Mesendoderm (in vitro differentiated cells): ENCODE data around the gene OR51E2.

Source experiments
- DNase-seq: peaks from one replicate; pipeline ENCODE4 v3.0.0; 2013
- H2AK5ac ChIP-seq: 2 replicates; pipeline ENCODE4 v1.6.1; 2013; ENCODE audit warnings: low read length, inconsistent platforms
- H2BK120ac ChIP-seq: 2 replicates; pipeline ENCODE4 v1.6.1; 2013; ENCODE audit warnings: low read depth, mild to moderate bottlenecking, low read length, moderate library complexity, mixed read lengths
- H2BK15ac ChIP-seq: replicated peaks from 2 replicates; pipeline ENCODE4 v1.6.1; 2013; ENCODE audit warnings: low read depth, mild to moderate bottlenecking, moderate library complexity
- H2BK5ac ChIP-seq: 2 replicates; pipeline ENCODE4 v1.6.1; 2013; ENCODE audit warnings: low read length, inconsistent platforms
- H3K18ac ChIP-seq: 2 replicates; pipeline ENCODE4 v1.6.1; 2013; ENCODE audit warnings: mild to moderate bottlenecking, low read length, mixed read lengths
- H3K23ac ChIP-seq: one replicate; pipeline ENCODE4 v1.6.1; 2013; ENCODE audit warnings: low read length
- H3K27ac ChIP-seq: 2 replicates; pipeline ENCODE4 v1.5.1; 2013; ENCODE audit warnings: low read depth, mild to moderate bottlenecking, inconsistent platforms, low read length, moderate library complexity
- H3K27me3 ChIP-seq: 2 replicates; pipeline ENCODE4 v1.6.1; 2013; ENCODE audit warnings: low read length, control low read depth, mild to moderate bottlenecking, inconsistent platforms; ENCODE audit not compliant: insufficient read depth, poor library complexity
- H3K36me3 ChIP-seq: 2 replicates; pipeline ENCODE4 v1.6.1; 2013; ENCODE audit warnings: low read length, inconsistent platforms; ENCODE audit not compliant: control insufficient read depth, insufficient read depth
- H3K4ac ChIP-seq: one replicate; pipeline ENCODE4 v1.6.1; 2013; ENCODE audit warnings: low read depth, mild to moderate bottlenecking, low read length, moderate library complexity
- H3K4me1 ChIP-seq: 2 replicates; pipeline ENCODE4 v1.6.1; 2013; ENCODE audit warnings: low read depth, low read length, inconsistent platforms; ENCODE audit not compliant: control insufficient read depth
- H3K4me2 ChIP-seq: 2 replicates; pipeline ENCODE4 v1.6.1; 2013; ENCODE audit warnings: low read length
- H3K4me3 ChIP-seq: 2 replicates; pipeline ENCODE4 v1.5.1; 2013; ENCODE audit warnings: mild to moderate bottlenecking, low read length
- H3K56ac ChIP-seq: one replicate; pipeline ENCODE4 v1.6.1; 2013; ENCODE audit warnings: low read length
- H3K79me1 ChIP-seq: 2 replicates; pipeline ENCODE4 v1.6.1; 2013; ENCODE audit warnings: low read length, inconsistent platforms
- H3K79me2 ChIP-seq: 2 replicates; pipeline ENCODE4 v1.6.1; 2013; ENCODE audit warnings: mild to moderate bottlenecking, low read length; ENCODE audit not compliant: control insufficient read depth, insufficient read depth
- H3K9ac ChIP-seq: 2 replicates; pipeline ENCODE4 v1.6.1; 2013; ENCODE audit warnings: low read length, inconsistent platforms
- H4K5ac ChIP-seq: one replicate; pipeline ENCODE4 v1.6.1; 2013; ENCODE audit warnings: low read length
- H4K8ac ChIP-seq: one replicate; pipeline ENCODE4 v1.6.1; 2013; ENCODE audit warnings: low read depth, mild to moderate bottlenecking, control low read depth, low read length, moderate library complexity
- WGBS: extraction: QIAGEN DNeasy Blood & Tissue Kit; methylation state at CpG from one replicate; pipeline ENCODE4 v1.1.7; 2013; ENCODE audit warnings: low lambda C conversion rate, missing lambda C conversion rate; ENCODE audit not compliant: insufficient coverage; ENCODE audit errors: extremely low coverage; 5-methylcytosine and 5-hydroxymethylcytosine counted together

The OR51E2 gene

GRCh38 chr11:4695442-4695841 lies 2.2 kb downstream of the OR51E2 start:
- Histone ChIP-seq H2AK5ac (no peak overlapping the region), H3K79me1 (no peaks in the 10 kb centered on the region), H3K4ac (no peak overlapping the region), H3K56ac (no peak overlapping the region), H3K23ac (no peak overlapping the region), H3K18ac (no peak overlapping the region), H3K79me2 (no peaks in the 10 kb centered on the region), H2BK15ac (no peak overlapping the region), H2BK120ac (no peak overlapping the region), H3K9ac (no peak overlapping the region), H2BK5ac (no peak overlapping the region), H3K36me3 (no peaks in the 10 kb centered on the region), H3K27ac (no peak overlapping the region), H3K4me1 (no peaks in the 10 kb centered on the region), H3K4me2 (no peak overlapping the region), H4K5ac (no peak overlapping the region), H3K4me3 (no peak overlapping the region), H3K27me3 (no peaks in the 10 kb centered on the region), H4K8ac (no peak overlapping the region)
- DNase-seq: no peak
- no CpG with 5 or more reads among the region's 1 CpG for WGBS

DNA sequence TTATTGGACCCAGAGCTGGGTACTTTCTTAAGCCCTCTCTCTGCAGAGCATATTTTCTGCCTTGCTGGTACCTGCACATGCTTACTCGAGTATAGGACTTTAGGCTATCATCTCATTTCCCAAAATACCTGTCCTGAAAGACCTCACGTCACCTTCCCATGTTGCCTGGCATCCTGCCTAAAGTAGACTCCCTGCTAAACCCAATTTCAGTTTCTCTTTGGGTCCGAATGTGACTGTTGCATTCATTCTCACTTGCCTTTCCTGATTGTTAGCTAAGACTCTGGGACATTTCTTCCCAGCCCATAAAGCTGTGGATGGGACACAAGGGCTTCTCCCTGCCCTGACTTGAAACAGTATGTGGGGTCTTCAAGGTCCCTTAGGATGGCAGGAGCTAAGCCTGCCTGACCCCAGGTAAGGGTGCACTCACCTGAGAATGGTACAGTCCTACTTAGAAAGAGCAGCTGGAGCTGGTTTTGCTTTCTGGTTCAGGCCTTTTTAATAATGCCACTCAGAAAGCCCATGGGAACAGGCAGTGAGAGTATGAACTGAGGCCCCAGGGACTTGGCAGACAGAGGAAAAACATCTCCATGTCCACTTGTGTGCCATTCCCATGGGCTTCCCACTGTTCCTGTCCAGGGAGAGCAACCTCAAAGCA lies 12.9 kb downstream of the OR51E2 start:
- no peak overlapping the region for H2BK15ac ChIP-seq
- H3K18ac ChIP-seq: no peak overlapping the region
- no peak overlapping the region for H3K27ac ChIP-seq
- no peak overlapping the region for H3K56ac ChIP-seq
- H3K36me3 ChIP-seq: no peaks in the 10 kb centered on the region
- no peak overlapping the region for H3K9ac ChIP-seq
- H2AK5ac ChIP-seq: no peak overlapping the region
- H4K5ac ChIP-seq: no peak overlapping the region
- WGBS: no CpG with 5 or more reads among the region's 3 CpGs
- no peak overlapping the region for H3K4me2 ChIP-seq
- no peak overlapping the region for H3K4ac ChIP-seq
- DNase-seq: no peak
- no peak overlapping the region for H2BK5ac ChIP-seq
- H3K79me1 ChIP-seq: no peaks in the 10 kb centered on the region
- no peak overlapping the region for H3K23ac ChIP-seq
- no peaks in the 10 kb centered on the region for H3K4me1 ChIP-seq
- H4K8ac ChIP-seq: no peak overlapping the region
- H3K79me2 ChIP-seq: no peaks in the 10 kb centered on the region
- no peak overlapping the region for H2BK120ac ChIP-seq
- no peaks in the 10 kb centered on the region for H3K27me3 ChIP-seq
- H3K4me3 ChIP-seq: no peak overlapping the region

DNA sequence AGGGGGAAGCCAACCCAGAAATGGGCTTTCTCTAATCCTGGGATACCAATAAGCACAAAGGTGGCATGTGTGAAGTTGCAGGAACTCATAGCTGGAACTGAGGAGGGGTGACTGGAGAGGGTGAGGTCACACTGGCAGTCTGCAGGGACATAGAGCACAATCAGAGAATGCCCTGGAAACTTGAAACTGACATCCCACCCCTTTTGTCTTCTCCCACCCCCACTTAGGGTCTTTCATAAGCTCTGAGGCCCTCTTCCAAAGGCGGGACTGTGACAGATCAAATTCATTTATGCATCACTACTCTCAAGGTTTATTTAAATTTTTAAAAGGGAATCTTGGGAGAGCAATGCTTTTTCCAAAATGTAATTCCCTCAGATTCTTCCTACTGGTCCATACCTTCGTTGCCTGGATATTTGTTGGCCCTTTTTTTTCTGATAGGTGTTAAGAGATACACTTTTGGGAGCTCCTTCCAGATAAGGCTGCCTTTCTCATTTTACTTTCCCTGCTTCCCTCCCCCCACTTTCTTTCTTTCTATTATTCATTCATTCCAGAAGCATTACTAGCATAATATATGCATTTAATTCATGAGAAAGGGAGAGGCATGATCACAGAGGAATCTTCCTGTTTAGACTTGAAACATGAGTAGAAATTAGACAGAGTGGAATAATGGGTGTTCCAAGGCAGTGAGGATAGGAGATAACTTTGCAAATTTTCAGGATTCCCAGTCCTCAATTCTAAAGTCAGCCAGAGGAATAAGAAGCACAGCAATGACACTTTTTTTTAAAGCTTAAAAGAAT lies 14.8 kb downstream of the OR51E2 start:
- H2BK15ac ChIP-seq: no peak overlapping the region
- no peak overlapping the region for H2BK120ac ChIP-seq
- H3K9ac ChIP-seq: no peak overlapping the region
- H3K36me3 ChIP-seq: no peaks in the 10 kb centered on the region
- no peak overlapping the region for H3K23ac ChIP-seq
- WGBS: no CpG with 5 or more reads among the region's 2 CpGs
- no peak overlapping the region for H4K8ac ChIP-seq
- no peak overlapping the region for H4K5ac ChIP-seq
- no peak overlapping the region for H3K56ac ChIP-seq
- H3K4me3 ChIP-seq: no peak overlapping the region
- H3K18ac ChIP-seq: no peak overlapping the region
- H3K79me2 ChIP-seq: no peaks in the 10 kb centered on the region
- H3K4me2 ChIP-seq: no peak overlapping the region
- DNase-seq: no peak
- no peak overlapping the region for H3K4ac ChIP-seq
- no peaks in the 10 kb centered on the region for H3K79me1 ChIP-seq
- no peaks in the 10 kb centered on the region for H3K27me3 ChIP-seq
- H3K4me1 ChIP-seq: no peaks in the 10 kb centered on the region
- no peak overlapping the region for H3K27ac ChIP-seq
- H2BK5ac ChIP-seq: no peak overlapping the region
- H2AK5ac ChIP-seq: no peak overlapping the region

GRCh38 chr11:4680341-4680740 lies 17.3 kb downstream of the OR51E2 start:
- Histone ChIP-seq H3K9ac (no peak overlapping the region), H3K56ac (no peak overlapping the region), H3K79me1 (no peaks in the 10 kb centered on the region), H2AK5ac (no peak overlapping the region), H3K4me1 (no peaks in the 10 kb centered on the region), H3K23ac (no peak overlapping the region), H3K4me2 (no peak overlapping the region), H2BK5ac (no peak overlapping the region), H3K27me3 (no peaks in the 10 kb centered on the region), H3K79me2 (no peaks in the 10 kb centered on the region), H2BK120ac (no peak overlapping the region), H3K4ac (no peak overlapping the region), H2BK15ac (no peak overlapping the region), H3K4me3 (no peak overlapping the region), H3K18ac (no peak overlapping the region), H3K36me3 (no peaks in the 10 kb centered on the region), H4K5ac (no peak overlapping the region), H4K8ac (no peak overlapping the region), H3K27ac (no peak overlapping the region)
- no CpG with 5 or more reads among the region's 3 CpGs for WGBS
- DNase-seq: no peak

GRCh38 chr11:4677948-4678347 lies 19.7 kb downstream of the OR51E2 start:
- Histone ChIP-seq H3K79me1 (no peaks in the 10 kb centered on the region), H3K4ac (no peak overlapping the region), H3K79me2 (no peaks in the 10 kb centered on the region), H4K8ac (no peak overlapping the region), H3K4me1 (no peaks in the 10 kb centered on the region), H3K56ac (no peak overlapping the region), H3K27me3 (no peaks in the 10 kb centered on the region), H4K5ac (no peak overlapping the region), H2BK15ac (no peak overlapping the region), H3K36me3 (no peaks in the 10 kb centered on the region), H3K4me3 (no peak overlapping the region), H3K4me2 (no peak overlapping the region), H3K9ac (no peak overlapping the region), H3K27ac (no peak overlapping the region), H3K18ac (no peak overlapping the region), H2AK5ac (no peak overlapping the region), H2BK5ac (no peak overlapping the region), H2BK120ac (no peak overlapping the region), H3K23ac (no peak overlapping the region)
- DNase-seq: no peak
- no CpG with 5 or more reads among the region's 2 CpGs for WGBS
